NOMO-1 (cell line): Measurements from ENCODE around the gene MBD6.
"Not testable (repeated sequence)": the region's sequence is repeated elsewhere in the genome, so short reads cannot be mapped to it uniquely, and the experiment has no call there.

Source experiments
- DNase-seq, 2 experiments: peaks; one replicate each; lab custom pipeline; 2025; ENCODE audit not compliant: unreplicated experiment in 2 of 2; lab: John Stamatoyannopoulos, UW

The MBD6 gene

DNA sequence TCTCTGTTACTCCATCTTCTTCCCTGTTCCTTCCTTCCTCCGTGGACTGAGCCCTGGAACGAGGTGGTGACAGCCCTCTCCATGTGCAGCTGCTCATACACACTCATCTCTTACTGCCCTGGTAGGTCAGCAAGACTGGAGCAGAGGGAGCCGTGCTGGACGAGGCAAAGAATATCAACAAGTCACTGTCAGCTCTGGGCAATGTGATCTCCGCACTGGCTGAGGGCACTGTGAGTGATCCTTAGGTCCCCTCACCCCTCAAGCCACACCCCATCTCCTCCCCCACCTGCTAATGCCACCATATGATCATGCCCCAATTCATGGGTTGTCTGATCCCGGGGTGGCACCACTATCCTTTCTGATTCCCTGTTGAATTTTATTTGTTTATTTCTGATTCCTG is 46.2 kb downstream of the MBD6 start:
- DNase-seq = no peak

- DNase-seq = no peak
Observed at GRCh38 chr12:57569858-57570257, 47.2 kb downstream of the MBD6 start.

DNA sequence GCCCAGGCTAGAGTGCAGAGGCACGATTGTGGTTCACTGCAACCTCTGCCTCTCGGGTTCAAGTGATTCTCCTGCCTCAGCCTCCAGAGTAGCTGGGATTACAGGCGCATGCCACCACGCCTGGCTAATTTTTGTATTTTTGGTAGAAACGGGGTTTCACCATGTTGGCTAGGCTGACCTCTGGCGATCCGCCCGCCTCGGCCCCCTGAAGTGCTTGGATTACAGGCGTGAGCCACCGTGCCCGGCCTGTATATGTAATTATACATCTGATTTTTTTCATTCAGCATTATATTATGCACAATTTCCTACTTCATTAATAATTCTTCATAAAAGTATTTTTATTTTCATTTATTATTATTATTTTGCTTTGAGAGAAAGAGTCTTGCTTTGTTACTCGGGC is 47.8 kb downstream of the MBD6 start:
- DNase-seq = not testable (repeated sequence)

- DNase-seq = no peak
Observed at GRCh38 chr12:57571926-57572762, 49.5 kb downstream of the MBD6 start.

DNA sequence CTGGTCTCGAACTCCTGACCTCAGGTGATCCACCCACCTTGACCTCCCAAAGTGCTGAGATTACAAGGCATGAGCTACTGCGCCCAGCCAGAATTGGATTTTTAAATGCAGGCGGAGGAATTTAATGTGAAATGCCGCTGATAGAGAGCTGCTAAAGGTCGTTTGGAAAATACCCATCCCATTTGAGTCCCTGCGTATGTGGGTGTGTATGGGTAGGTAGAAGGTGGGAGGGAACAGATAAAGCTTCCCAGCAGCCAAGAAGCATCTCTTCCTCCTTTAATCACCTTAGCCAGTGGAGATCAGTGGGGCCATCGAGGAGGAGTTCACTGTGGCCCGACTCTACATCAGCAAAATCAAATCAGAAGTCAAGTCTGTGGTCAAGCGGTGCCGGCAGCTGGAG is 52.2 kb downstream of the MBD6 start:
- DNase-seq = no peak

DNA sequence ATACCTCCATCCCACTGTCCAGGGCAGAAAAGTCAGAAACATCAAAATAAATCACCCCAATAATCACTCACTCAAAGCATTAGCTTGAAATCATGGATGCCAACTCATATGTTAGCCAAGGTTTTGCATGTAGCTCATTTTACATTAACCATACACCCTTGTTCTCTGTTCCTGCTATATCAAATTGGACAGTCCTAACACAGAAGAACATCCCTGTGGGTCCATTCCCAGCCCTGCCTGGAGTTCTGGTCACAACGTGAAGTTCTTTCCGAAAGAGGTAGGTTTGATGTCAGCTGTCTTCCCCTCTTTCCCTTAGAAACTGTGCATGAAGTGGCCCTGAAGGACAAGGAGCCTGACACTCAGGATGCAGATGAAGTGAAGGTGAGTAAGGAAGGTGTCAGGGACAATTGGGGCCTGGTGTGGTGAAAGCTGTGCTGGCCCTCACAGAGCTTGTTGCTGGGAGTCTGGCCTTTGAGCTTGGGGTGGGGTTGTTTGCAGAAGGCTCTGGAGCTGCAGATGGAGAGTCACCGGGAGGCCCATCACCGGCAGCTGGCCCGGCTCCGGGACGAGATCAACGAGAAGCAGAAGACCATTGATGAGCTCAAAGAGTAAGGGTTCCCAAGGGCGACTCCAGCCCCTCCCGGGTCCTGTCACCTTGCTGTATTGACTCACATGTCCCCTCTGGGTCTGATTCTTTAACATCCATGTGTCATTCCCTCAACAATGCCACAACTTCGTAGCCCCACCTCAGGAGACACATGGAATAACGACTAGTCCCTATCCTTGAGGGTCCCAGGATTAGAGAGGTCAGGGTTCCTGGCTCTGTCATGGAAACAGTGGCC is 53.4 kb downstream of the MBD6 start:
- DNase-seq = no peak

DNA sequence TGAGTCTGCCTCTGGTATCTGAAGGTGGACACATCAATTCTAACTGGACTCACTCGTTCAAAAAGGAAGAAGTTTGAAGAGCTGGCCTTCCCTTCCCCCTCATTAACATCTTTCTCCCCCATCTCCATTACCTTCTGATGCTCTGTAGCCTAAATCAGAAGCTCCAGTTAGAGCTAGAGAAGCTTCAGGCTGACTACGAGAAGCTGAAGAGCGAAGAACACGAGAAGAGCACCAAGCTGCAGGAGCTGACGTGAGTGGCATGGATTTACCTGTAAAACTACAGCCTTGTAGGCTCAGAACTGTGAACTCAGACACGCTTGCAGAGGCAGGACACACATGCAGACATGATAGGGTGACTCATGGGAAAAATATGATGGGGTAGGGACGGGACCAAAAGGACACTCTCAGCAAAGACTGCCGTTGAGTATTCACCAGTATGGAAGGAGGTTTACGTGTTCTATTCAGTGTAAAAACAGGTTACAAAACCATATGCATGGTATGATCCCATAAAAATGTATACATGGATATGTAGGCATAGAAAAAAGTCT is 54.1 kb downstream of the MBD6 start:
- DNase-seq = no peak

GRCh38 chr12:57577981-57578758 is 55.5 kb downstream of the MBD6 start:
- no peak for DNase-seq

- DNase-seq = no peak
Observed at GRCh38 chr12:57579011-57579410, 56.4 kb downstream of the MBD6 start.
